DOHH2 (cell line): ENCODE measurements around the gene SH3GL1.

Experiments used
- H3F3A ChIP-seq: fragments of 200-600 bp; sonication (generic), shearing (Covaris generic); 2 replicates; pipeline ENCODE4 v1.6.0; 2016; ENCODE audit warnings: antibody characterized with exemption, mild to moderate bottlenecking; ENCODE audit not compliant: control insufficient read depth, insufficient read depth
- H3K27ac ChIP-seq: fragments of 200-600 bp; sonication (generic); 2 replicates; pipeline ENCODE4 v1.5.1; 2014; ENCODE audit warnings: low read depth, mild to moderate bottlenecking, low read length, moderate library complexity
- H3K27me3 ChIP-seq: fragments of 200-600 bp; sonication (generic); 2 replicates; pipeline ENCODE4 v1.6.1; 2014; ENCODE audit warnings: mild to moderate bottlenecking, low read length, mixed read lengths; ENCODE audit not compliant: control insufficient read depth
- H3K36me3 ChIP-seq: fragments of 200-600 bp; sonication (generic); 2 replicates; pipeline ENCODE4 v1.6.1; 2014; ENCODE audit warnings: mild to moderate bottlenecking, low read length, moderate library complexity, mixed read lengths; ENCODE audit not compliant: control insufficient read depth
- H3K4me1 ChIP-seq: fragments of 200-600 bp; sonication (generic); 2 replicates; pipeline ENCODE4 v1.6.1; 2014; ENCODE audit warnings: mild to moderate bottlenecking, low read length, mixed read lengths; ENCODE audit not compliant: control insufficient read depth
- H3K4me2 ChIP-seq: fragments of 200-600 bp; sonication (generic); 2 replicates; pipeline ENCODE4 v1.6.0; 2014; ENCODE audit warnings: mild to moderate bottlenecking, low read length, moderate library complexity
- H3K4me3 ChIP-seq: fragments of 200-600 bp; sonication (generic); 2 replicates; pipeline ENCODE4 v1.5.1; 2014; ENCODE audit warnings: mild to moderate bottlenecking, low read length, mixed read lengths
- H3K79me2 ChIP-seq: fragments of 200-600 bp; sonication (generic); 2 replicates; pipeline ENCODE4 v1.6.1; 2014; ENCODE audit warnings: mild to moderate bottlenecking, low read length, mixed read lengths; ENCODE audit not compliant: control insufficient read depth
- H3K9me2 ChIP-seq: fragments of 200-600 bp; sonication (generic); replicated peaks from 2 replicates; pipeline ENCODE4 v1.6.1; 2014; ENCODE audit warnings: mild to moderate bottlenecking, low read length, mixed read lengths; ENCODE audit not compliant: control insufficient read depth
- H3K9me3 ChIP-seq: fragments of 200-600 bp; sonication (generic); 2 replicates; pipeline ENCODE4 v1.6.1; 2014; ENCODE audit warnings: antibody characterized with exemption, low read length, mixed read lengths; ENCODE audit not compliant: control insufficient read depth, insufficient read depth
- H4K20me1 ChIP-seq: fragments of 200-600 bp; sonication (generic); 2 replicates; pipeline ENCODE4 v1.6.0; 2014; ENCODE audit warnings: low read depth, mild to moderate bottlenecking, antibody characterized with exemption, low read length, moderate library complexity; ENCODE audit not compliant: control insufficient read depth, insufficient read depth
- CTCF ChIP-seq: fragments of 200-600 bp; sonication (generic); IDR thresholded peaks from one replicate; pipeline ENCODE4 v1.5.1; 2014; ENCODE audit warnings: antibody characterized with exemption, mild to moderate bottlenecking, low read depth, low read length; ENCODE audit not compliant: poor library complexity, severe bottlenecking
- EZH2phosphoT487 ChIP-seq: fragments of 200-600 bp; sonication (generic); IDR thresholded peaks from 2 replicates; pipeline ENCODE4 v1.6.1; 2017; ENCODE audit warnings: borderline replicate concordance, mild to moderate bottlenecking, antibody characterized with exemption, low read length, moderate library complexity, mixed read lengths

The SH3GL1 gene

GRCh38 chr19:4376671-4376990, 23.7 kb downstream of the SH3GL1 start:
- Histone ChIP-seq H3K4me2 (peak overlapping the region; percentile 67), H4K20me1 (peaks cover 37% of the 10 kb centered on the region), H3K9me3 (no peaks in the 10 kb centered on the region), H3K4me3 (peak overlapping the region; percentile 57; the same call in 1 of the 2 replicates), H3F3A (peaks cover 7% of the 10 kb centered on the region), H3K79me2 (peaks cover 95% of the 10 kb centered on the region), H3K9me2 (no peaks in the 10 kb centered on the region), H3K36me3 (peaks cover 2% of the 10 kb centered on the region; the same call in 1 of the 2 replicates), H3K27ac (no peak overlapping the region; the same call in 1 of the 2 replicates), H3K27me3 (no peaks in the 10 kb centered on the region), H3K4me1 (peaks cover 72% of the 10 kb centered on the region)
- TF ChIP-seq EZH2phosphoT487 = no peak
- no peak for TF ChIP-seq CTCF

GRCh38 chr19:4376028-4376670, 24.2 kb downstream of the SH3GL1 start:
- Histone ChIP-seq H3K27me3 (no peaks in the 10 kb centered on the region), H3K4me1 (peaks cover 72% of the 10 kb centered on the region), H3F3A (peaks cover 7% of the 10 kb centered on the region), H3K4me2 (peak overlapping the region; percentile 67), H3K36me3 (peaks cover 5% of the 10 kb centered on the region), H3K4me3 (peak overlapping the region; percentile 57), H4K20me1 (peaks cover 37% of the 10 kb centered on the region), H3K79me2 (peaks cover 97% of the 10 kb centered on the region), H3K9me3 (no peaks in the 10 kb centered on the region), H3K27ac (peak overlapping the region; percentile 6; the same call in 1 of the 2 replicates), H3K9me2 (no peaks in the 10 kb centered on the region)
- TF ChIP-seq CTCF = no peak
- TF ChIP-seq EZH2phosphoT487 = no peak

- peaks cover 41% of the 10 kb centered on the region for H4K20me1 ChIP-seq
- peaks cover 97% of the 10 kb centered on the region for H3K79me2 ChIP-seq
- no peaks in the 10 kb centered on the region for H3K9me3 ChIP-seq
- H3K4me2 ChIP-seq = peak overlapping the region; percentile 67
- no peaks in the 10 kb centered on the region for H3K9me2 ChIP-seq
- peaks cover 72% of the 10 kb centered on the region for H3K4me1 ChIP-seq
- H3K36me3 ChIP-seq = peaks cover 9% of the 10 kb centered on the region
- no peak for TF ChIP-seq EZH2phosphoT487
- peak; percentile 65 for TF ChIP-seq CTCF
- peak overlapping the region; percentile 17; the same call in 1 of the 2 replicates for H3K27ac ChIP-seq
- H3F3A ChIP-seq = peaks cover 1% of the 10 kb centered on the region
- peak overlapping the region; percentile 57 for H3K4me3 ChIP-seq
- no peaks in the 10 kb centered on the region for H3K27me3 ChIP-seq
These were observed 25.0 kb downstream of the SH3GL1 start for GRCh38 chr19:4375164-4376027.
